Renal cortex interstitium (tissue), 15 donors: ENCODE results near the gene ITPK1. TPM values are rescaled to one million over a fixed set of nuclear protein-coding genes. Genes with fewer than 3 reads are reported as not detected.
"Not testable (repeated sequence)": the region's sequence is repeated elsewhere in the genome, so short reads cannot be mapped to it uniquely, and the experiment has no call there.

ENCODE experiments used
- DNase-seq, 11 donors: peaks; one replicate each; pipeline ENCODE4 v3.0.0-alpha.2; 2013; ENCODE audit warnings: low read depth in 9 of 11, low spot score in 4 of 11; ENCODE audit errors: extremely low read depth in 1 of 11
- long read RNA-seq, 16 experiments: transcript quantifications; one replicate each; lab custom pipeline, GENCODE V29; 2026
- polyA plus RNA-seq, 3 donors: library from polyadenylated mRNA; unstranded; fragments of 120-200 nt; gene quantifications; one replicate each; pipeline ENCODE4 v1.2.1, GENCODE V29; 2013; ENCODE audit not compliant: insufficient read length in 3 of 3

ITPK1 gene
- polyA plus RNA-seq, result 10 to 100 TPM; 27.5 to 40.5 (median 33.0) TPM
- long read RNA-seq, donor 1, full-length matches to known transcripts, result 3 of 3 reads
- long read RNA-seq, donor 1, partial matches to known transcripts, result 0 of 3 reads
- long read RNA-seq, donor 1, other reads (novel, unspliced or antisense), result 0 of 3 reads
- long read RNA-seq, donor 2, full-length matches to known transcripts, result 4 of 4 reads
- long read RNA-seq, donor 2, partial matches to known transcripts, result 0 of 4 reads
- long read RNA-seq, donor 2, other reads (novel, unspliced or antisense), result 0 of 4 reads
- long read RNA-seq, donor 3, full-length matches to known transcripts, result 2 of 2 reads
- long read RNA-seq, donor 3, partial matches to known transcripts, result 0 of 2 reads
- long read RNA-seq, donor 3, other reads (novel, unspliced or antisense), result 0 of 2 reads
- long read RNA-seq, donor 4, full-length matches to known transcripts, result 2 of 2 reads
- long read RNA-seq, donor 4, partial matches to known transcripts, result 0 of 2 reads
- long read RNA-seq, donor 4, other reads (novel, unspliced or antisense), result 0 of 2 reads
- long read RNA-seq, donor 5, result 0 reads
- long read RNA-seq, donor 6, result 0 reads
- long read RNA-seq, donor 7, full-length matches to known transcripts, result 3 of 17 reads
- long read RNA-seq, donor 7, partial matches to known transcripts, result 14 of 17 reads
- long read RNA-seq, donor 7, other reads (novel, unspliced or antisense), result 0 of 17 reads
- long read RNA-seq, donor 8, result 0 reads
- long read RNA-seq, donor 9, partial matches to known transcripts, result 6 of 6 reads
- long read RNA-seq, donor 9, other reads (novel, unspliced or antisense), result 0 of 6 reads
- long read RNA-seq, donor 10, full-length matches to known transcripts, result 2 of 2 reads
- long read RNA-seq, donor 10, partial matches to known transcripts, result 0 of 2 reads
- long read RNA-seq, donor 10, other reads (novel, unspliced or antisense), result 0 of 2 reads
- long read RNA-seq, donor 11, full-length matches to known transcripts, result 1 of 1 reads
- long read RNA-seq, donor 11, partial matches to known transcripts, result 0 of 1 reads
- long read RNA-seq, donor 11, other reads (novel, unspliced or antisense), result 0 of 1 reads
- long read RNA-seq, donor 12, result 0 reads
- long read RNA-seq, donor 13, result 0 reads
- long read RNA-seq, donor 14, full-length matches to known transcripts, result 4 of 4 reads
- long read RNA-seq, donor 14, partial matches to known transcripts, result 0 of 4 reads
- long read RNA-seq, donor 14, other reads (novel, unspliced or antisense), result 0 of 4 reads
- long read RNA-seq, donor 15, full-length matches to known transcripts, result 1 of 1 reads
- long read RNA-seq, donor 15, partial matches to known transcripts, result 0 of 1 reads
- long read RNA-seq, donor 15, other reads (novel, unspliced or antisense), result 0 of 1 reads
- long read RNA-seq, donor 16, full-length matches to known transcripts, result 6 of 11 reads
- long read RNA-seq, donor 16, partial matches to known transcripts, result 5 of 11 reads
- long read RNA-seq, donor 16, other reads (novel, unspliced or antisense), result 0 of 11 reads

DNA sequence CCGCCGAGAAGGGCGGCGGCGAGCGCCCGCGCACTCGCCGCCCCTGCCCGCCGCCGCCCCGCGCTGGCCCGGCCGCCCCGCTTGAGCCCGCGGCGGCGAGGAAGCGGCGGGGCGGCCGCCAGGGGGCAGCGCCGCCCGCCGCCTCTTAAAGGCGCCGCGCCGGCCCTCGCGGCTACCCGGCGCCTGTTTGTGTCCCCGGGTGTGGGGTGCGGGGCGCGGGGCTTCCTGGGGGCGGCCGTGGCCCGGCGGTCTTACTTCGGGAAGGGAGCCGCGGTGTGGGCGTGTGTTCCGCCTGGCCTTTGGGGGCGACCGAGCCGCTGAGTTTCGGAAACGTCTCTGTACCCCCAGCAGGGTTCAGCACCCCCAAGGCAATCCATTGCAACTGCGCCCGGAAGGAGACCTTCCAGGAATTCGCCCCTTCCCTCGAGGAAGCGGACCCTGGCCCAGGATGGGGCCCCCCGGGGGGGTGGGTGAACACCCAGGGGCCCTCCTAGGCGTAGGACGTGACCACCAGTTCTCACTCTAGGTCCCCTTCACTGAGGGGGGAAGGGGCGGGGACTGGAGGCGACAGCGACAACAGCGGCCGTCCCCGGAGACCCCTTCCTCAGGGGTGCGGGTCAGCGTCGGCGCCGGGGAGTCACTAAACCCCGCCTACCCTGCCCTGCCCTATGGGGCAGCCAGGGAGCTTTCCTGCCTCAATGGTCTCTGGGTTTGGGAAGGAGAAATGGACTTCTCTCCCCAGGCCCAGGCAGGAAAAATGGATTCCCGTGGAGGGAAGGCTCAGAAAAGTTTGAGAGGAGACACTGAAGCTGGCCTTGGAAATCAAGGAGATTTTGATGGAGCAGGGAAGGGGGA is at the start of gene ITPK1:
TSS of gene ITPK1 (minus strand) at position 105 of the 855 bp plus-strand sequence. CDS start 762 bp downstream, outside the sequence.
- peak in 3 of 11 donors; percentile 28 to 68 (median 57) for DNase-seq

DNA sequence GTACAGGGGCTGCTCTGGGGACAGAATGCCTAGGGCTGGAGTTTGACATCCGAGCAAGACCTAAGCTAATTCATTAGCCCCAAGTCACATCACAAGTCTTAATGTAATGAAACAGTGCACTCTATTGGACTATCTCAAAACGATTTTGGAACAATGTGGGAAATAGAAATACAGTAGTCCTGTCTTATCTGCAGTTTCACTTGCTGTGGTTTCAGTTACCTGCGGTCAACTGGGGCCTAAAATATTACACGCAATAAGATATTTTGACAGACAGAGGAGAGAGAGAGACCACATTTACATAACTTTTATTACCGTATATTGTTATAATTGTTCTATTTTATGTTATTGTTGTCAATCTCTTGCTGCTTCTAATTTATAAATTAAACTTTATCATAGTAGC is 47.8 kb upstream of the ITPK1 start:
- no peak for DNase-seq

GRCh38 chr14:93161411-93161940 is 45.8 kb upstream of the ITPK1 start:
- DNase-seq, result no peak

DNA sequence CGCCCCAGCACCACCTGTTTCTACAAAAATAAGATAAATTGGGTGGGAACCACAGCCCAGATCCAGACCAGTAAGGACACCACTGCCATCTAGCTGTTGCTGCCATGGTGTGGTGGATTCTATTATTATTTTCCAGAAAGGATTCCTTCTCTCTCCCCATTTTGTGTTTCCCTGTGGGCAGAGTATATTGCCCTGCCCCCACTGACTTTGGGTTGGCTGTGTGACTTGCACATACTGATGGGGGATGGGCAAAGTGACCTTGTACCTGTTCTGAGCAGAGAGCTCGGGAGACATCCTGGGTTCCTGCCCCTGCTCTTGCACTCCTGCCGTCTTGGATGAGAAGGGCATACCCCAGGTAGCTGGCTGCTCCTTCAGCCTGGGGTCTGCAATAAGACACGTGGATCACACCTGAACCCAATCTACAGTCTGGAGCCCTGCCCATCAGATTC is 44.7 kb upstream of the ITPK1 start:
- DNase-seq, result no peak

- DNase-seq, result not testable (repeated sequence)
Observed at GRCh38 chr14:93159625-93160352, 44.1 kb upstream of the ITPK1 start.

DNA sequence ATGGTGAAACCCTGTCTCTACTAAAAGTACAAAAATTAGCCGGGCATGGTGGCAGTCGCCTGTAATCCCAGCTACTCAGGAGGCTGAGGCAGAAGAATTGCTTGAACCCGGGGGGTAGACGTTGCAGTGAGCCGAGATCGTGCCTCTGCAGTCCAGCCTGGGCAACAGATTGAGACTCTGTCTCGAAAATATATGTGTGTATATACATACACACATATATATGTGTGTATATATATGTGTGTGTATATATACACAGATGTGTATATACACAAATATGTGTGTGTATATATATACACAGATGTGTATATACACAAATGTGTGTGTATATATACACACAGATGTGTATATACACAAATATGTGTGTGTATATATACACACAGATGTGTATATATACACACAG is 42.6 kb upstream of the ITPK1 start:
- not testable (repeated sequence) for DNase-seq

DNA sequence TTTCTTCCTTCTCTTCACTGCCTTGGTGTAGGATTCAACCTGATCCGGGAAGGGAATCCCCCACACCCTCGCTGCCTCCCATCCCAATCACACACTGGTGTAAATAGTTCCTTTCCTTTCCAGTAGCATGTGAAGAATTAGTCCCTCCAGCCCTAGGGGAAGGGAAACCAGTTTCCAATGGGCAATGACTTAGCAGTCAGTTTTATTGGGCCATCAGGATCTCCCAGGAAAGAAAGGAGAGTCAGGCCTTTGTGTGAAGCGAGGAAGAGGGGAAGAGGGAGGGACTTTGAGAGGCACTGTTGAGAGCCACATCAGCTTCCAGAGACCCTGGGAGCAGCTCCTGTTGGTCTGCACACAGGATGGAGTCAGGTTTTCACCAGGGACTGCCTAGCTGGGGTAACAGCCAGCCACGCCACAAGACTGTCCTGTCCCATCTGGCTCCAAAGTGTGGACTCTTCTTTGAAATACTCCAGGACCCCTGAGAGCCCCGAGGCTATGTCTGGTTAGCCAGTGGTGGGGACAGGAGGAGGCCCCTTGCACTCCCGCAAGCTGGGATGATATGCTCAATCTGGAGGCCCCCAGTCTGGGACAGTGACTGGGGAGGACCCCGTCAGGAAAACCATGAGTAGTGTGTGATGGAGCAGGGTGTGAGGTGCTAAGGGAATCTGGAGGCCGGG is 41.1 kb upstream of the ITPK1 start:
- no peak for DNase-seq

DNA sequence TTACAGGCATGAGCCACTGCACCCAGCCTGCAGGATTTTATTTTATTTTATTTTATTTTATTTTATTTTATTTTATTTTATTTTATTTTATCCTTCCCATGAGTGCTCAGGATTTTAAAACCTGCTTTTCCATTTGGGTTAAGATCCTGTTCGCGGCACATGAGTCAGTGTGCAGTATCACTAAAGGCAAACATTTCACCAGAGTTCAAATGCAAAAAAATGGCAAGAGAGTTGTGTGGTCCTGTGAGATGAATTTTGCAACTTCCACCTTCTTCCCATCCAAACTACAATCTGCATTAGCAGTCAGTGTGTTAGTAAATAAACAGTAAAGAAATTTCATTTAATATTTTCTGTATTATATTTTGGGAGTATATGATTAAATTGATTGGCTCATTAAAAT is 39.9 kb upstream of the ITPK1 start:
- DNase-seq, result no peak

DNA sequence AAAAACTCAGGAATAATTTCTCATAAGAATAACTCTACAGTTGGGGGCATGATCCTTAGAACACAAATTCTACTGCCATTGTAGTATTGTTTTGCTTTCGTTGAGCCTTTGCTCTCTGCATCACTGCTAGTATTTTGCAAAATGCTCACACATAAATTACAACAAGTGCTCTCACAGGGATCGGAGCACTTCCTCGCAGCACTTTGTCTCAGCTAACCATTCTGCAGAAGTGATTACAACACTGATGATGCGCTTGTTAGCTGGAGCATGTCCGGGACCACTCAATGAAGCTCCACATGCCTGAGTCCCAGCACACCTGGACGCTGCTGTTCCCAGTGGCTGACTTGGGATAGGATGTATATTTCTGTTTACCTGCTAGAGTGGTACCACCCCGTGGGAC is 37.4 kb upstream of the ITPK1 start:
- no peak for DNase-seq

- no peak for DNase-seq
Observed at GRCh38 chr14:93150227-93151208, 34.8 kb upstream of the ITPK1 start.

DNA sequence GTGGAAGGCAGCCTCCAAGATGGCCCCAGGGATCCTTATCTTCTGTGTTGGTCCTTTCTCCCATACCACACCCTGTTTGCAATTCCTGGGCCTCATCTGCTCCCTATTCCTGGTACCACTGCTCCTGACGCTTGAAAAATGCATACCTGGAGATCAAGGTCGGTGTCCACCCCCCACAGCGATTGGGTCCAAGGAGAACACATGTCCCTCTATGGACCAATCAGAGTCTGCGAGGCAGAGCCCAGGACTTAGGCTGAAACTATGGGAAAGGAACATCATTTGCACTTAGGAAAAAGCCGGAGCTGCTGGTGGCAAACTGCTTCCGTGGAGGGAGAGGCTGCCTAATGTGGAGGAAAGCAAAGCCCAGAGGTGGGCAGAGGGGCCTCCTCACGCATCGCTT is 33.3 kb upstream of the ITPK1 start:
- no peak for DNase-seq

DNA sequence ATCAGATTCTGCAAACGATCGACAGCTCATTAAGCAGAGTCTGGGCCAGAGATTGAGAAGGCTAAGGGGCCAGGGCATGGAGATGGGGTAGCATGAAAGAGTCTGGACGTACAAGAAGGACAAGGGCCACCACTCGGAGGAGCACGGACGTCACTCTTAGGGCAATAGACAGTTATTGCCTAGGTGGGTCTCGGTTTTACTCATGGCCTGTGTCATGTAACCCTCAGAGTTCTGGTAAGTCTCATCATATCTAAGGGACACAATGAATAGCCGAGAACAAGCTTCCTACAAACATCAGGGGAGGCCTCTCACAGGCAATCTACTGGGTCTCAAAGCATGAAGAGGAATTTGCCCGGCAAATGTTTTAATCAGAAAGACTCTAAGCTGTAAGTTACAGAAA is 30.4 kb upstream of the ITPK1 start:
- no peak for DNase-seq

DNA sequence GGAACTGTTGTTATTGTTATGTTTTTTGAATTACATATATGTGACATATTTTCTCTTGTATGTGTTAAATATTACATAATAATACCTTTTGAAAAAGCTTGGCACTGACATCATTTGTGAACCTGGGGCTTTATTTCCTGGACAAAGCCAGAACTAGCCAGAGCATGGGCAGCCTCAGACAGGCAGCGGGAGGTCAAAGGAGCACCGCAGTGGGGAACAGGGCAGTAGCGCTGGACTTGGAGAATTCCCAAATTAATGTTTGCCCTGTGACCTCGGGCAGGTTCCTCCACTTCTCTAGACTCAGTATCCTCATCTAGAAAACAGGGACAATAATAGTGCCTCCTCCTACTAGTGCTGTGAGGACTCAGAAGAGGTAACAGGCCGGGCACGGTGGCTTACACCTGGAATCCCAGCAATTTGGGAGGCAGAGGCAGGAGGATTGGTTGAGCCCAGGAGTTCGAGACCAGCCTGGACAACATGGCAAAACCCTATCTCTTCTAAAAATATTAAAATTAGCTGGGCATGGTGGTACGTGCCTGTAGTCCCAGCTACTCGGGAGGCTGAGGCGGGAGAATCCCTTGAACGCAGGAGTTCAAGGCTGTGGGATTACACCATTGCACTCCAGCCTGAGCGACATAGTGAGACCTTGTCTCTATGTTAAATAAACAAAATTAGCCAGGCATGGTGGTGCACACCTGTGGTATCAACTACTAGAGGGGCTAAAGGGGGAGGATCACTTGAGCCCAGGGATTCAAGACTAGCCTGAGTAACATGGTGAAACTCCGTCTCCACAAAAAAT is 27.3 kb upstream of the ITPK1 start:
- DNase-seq, result no peak

- DNase-seq, result no peak
Observed at GRCh38 chr14:93137864-93138263, 22.1 kb upstream of the ITPK1 start.
